Measurements from ENCODE around the gene FCN2.

FCN2 gene

GRCh38 chr9:134919303-134919702 lies 38.7 kb downstream of the FCN2 start:
- TF ChIP-seq ZNF311 (tag by site-specific recombination; IDR thresholded peaks at IDR 0.05; ENCODE audit: borderline replicate concordance) (no peak), ZNF555 (tag by site-specific recombination; conservative IDR thresholded peaks at IDR 0.05) (no peak)
- H3K4me1 ChIP-seq (ENCODE audit: control insufficient read depth, insufficient read depth, low read length) = no peaks in the 10 kb centered on the region
- no peaks in the 10 kb centered on the region for H3K36me3 ChIP-seq (ENCODE audit: control insufficient read depth in 2 of 2, insufficient read depth in 1 of 2, low read length in 2 of 2)
- H3K9me3 ChIP-seq (ENCODE audit: control insufficient read depth, insufficient read depth, low read depth, low read length) = no peaks in the 10 kb centered on the region; the same call in 1 of the 2 replicates
- no peak overlapping the region for H3K4me3 ChIP-seq (ENCODE audit: low read depth, low read length)
- ChIA-PET CTCF (no interaction called here), POLR2A (no interaction called here)
- no peak overlapping the region for H3K27ac ChIP-seq (ENCODE audit: extremely low read depth, low read depth, low read length)

GRCh38 chr9:134922066-134922931 lies 41.7 kb downstream of the FCN2 start:
- no peaks in the 10 kb centered on the region; the same call in 1 of the 2 replicates for H3K9me3 ChIP-seq (ENCODE audit: control insufficient read depth, insufficient read depth, low read depth, low read length)
- no peak overlapping the region for H3K27ac ChIP-seq (ENCODE audit: extremely low read depth, low read depth, low read length)
- no peak overlapping the region for H3K4me3 ChIP-seq (ENCODE audit: low read depth, low read length)
- TF ChIP-seq ZNF596 (tag by site-specific recombination; IDR thresholded peaks at IDR 0.05) (no peak), SCRT2 (tag by site-specific recombination; IDR thresholded peaks at IDR 0.05) (0 out of 2 replicates have a peak, but pooled peaks have one; percentile 19)
- ChIA-PET POLR2A (no interaction called here), CTCF (interaction anchor here (0.6 kb wide), 2 partner anchors 134 to 754 kb away, joined by 3 to 4 read pairs; no protein-coding TSS in a partner anchor)
- H3K36me3 ChIP-seq (ENCODE audit: control insufficient read depth in 2 of 2, insufficient read depth in 1 of 2, low read length in 2 of 2) = no peaks in the 10 kb centered on the region
- no peaks in the 10 kb centered on the region for H3K4me1 ChIP-seq (ENCODE audit: control insufficient read depth, insufficient read depth, low read length)

DNA sequence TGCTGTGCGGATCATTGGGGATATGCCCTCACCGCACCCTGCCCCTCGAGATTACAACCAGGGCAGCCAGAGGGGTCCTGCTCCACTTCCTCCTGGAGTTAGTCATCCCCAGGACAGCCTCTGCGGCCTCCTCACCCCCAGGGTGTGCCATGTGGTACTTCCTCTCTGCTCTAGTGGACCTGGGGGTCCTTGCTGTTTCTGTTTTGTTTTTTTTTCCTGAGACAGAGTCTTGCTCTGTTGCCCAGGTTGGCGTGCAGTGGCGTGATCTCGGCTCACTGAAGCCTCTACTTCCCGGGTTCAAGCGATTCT lies 42.3 kb downstream of the FCN2 start:
- CTCF ChIA-PET = no interaction called here
- Histone ChIP-seq H3K27ac (ENCODE audit: extremely low read depth, low read depth, low read length) (no peak overlapping the region), H3K4me3 (ENCODE audit: low read depth, low read length) (no peak overlapping the region), H3K36me3 (ENCODE audit: control insufficient read depth in 2 of 2, insufficient read depth in 1 of 2, low read length in 2 of 2) (no peaks in the 10 kb centered on the region), H3K9me3 (ENCODE audit: control insufficient read depth, insufficient read depth, low read depth, low read length) (no peaks in the 10 kb centered on the region; the same call in 1 of the 2 replicates), H3K4me1 (ENCODE audit: control insufficient read depth, insufficient read depth, low read length) (no peaks in the 10 kb centered on the region)
- TF ChIP-seq ZNF202 (tag by site-specific recombination; IDR thresholded peaks at IDR 0.05; ENCODE audit: borderline replicate concordance) = no peak
- no peak for TF ChIP-seq ZNF2 (tag by site-specific recombination; IDR thresholded peaks at IDR 0.05)
- TF ChIP-seq KLF7 (tag by site-specific recombination; IDR thresholded peaks at IDR 0.05; ENCODE audit: borderline replicate concordance) = no peak
- TF ChIP-seq KLF8 (tag by site-specific recombination; IDR thresholded peaks at IDR 0.05) = no peak
- TF ChIP-seq ZNF510 (tag by site-specific recombination; IDR thresholded peaks at IDR 0.05; ENCODE audit: insufficient replicate concordance) = no peak
- POLR2A ChIA-PET = no interaction called here

DNA sequence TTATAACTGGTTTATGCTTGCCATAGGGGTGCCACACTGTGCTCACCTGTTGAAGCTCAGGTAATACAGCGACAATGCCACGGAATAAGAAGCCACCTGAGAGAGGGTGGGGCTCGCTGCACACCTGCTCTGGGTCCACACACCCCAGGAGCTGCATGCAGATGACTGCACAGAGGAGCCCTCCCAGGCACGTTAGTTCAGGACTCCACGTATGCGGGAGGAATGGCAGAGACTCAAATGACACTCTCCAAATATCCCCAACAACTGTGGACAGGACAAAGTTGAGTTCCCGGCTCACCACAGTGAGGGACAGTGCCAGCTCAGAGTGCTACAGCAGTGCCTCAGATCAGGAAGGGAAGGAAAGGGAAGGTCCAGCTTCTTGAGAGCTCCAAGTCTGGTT lies 42.9 kb downstream of the FCN2 start:
- Histone ChIP-seq H3K4me3 (ENCODE audit: low read depth, low read length) (no peak overlapping the region), H3K9me3 (ENCODE audit: control insufficient read depth, insufficient read depth, low read depth, low read length) (no peaks in the 10 kb centered on the region; the same call in 1 of the 2 replicates), H3K4me1 (ENCODE audit: control insufficient read depth, insufficient read depth, low read length) (no peaks in the 10 kb centered on the region), H3K36me3 (ENCODE audit: control insufficient read depth in 2 of 2, insufficient read depth in 1 of 2, low read length in 2 of 2) (no peaks in the 10 kb centered on the region), H3K27ac (ENCODE audit: extremely low read depth, low read depth, low read length) (no peak overlapping the region)
- CTCF ChIA-PET = no interaction called here
- POLR2A ChIA-PET = no interaction called here
- no peak for TF ChIP-seq ZNF629 (tag by site-specific recombination; IDR thresholded peaks at IDR 0.05)
- no peak for TF ChIP-seq ZNF10 (tag by site-specific recombination; IDR thresholded peaks at IDR 0.05)
- TF ChIP-seq PRDM4 (tag by site-specific recombination; IDR thresholded peaks at IDR 0.05) = no peak
- TF ChIP-seq KLF1 (tag by site-specific recombination; IDR thresholded peaks at IDR 0.05) = no peak
- TF ChIP-seq INSM2 (tag by site-specific recombination; IDR thresholded peaks at IDR 0.05) = no peak
- no peak for TF ChIP-seq ZNF548 (tag by site-specific recombination; IDR thresholded peaks at IDR 0.05)
- TF ChIP-seq, protein P1, sequence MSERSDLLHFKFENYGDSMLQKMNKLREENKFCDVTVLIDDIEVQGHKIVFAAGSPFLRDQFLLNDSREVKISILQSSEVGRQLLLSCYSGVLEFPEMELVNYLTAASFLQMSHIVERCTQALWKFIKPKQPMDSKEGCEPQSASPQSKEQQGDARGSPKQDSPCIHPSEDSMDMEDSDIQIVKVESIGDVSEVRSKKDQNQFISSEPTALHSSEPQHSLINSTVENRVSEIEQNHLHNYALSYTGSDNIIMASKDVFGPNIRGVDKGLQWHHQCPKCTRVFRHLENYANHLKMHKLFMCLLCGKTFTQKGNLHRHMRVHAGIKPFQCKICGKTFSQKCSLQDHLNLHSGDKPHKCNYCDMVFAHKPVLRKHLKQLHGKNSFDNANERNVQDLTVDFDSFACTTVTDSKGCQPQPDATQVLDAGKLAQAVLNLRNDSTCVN (tag by site-specific recombination; optimal IDR thresholded peaks at IDR 0.05) = no peak
- TF ChIP-seq, protein P2, sequence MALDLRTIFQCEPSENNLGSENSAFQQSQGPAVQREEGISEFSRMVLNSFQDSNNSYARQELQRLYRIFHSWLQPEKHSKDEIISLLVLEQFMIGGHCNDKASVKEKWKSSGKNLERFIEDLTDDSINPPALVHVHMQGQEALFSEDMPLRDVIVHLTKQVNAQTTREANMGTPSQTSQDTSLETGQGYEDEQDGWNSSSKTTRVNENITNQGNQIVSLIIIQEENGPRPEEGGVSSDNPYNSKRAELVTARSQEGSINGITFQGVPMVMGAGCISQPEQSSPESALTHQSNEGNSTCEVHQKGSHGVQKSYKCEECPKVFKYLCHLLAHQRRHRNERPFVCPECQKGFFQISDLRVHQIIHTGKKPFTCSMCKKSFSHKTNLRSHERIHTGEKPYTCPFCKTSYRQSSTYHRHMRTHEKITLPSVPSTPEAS (tag by site-specific recombination; IDR thresholded peaks at IDR 0.05) = no peak
- no peak for TF ChIP-seq HOXA7 (CRISPR knock-in tag; IDR thresholded peaks at IDR 0.05; ENCODE audit: borderline replicate concordance)
- no peak for TF ChIP-seq MEIS1 (CRISPR knock-in tag; IDR thresholded peaks at IDR 0.05; ENCODE audit: borderline replicate concordance)
- TF ChIP-seq ZNF16 (tag by site-specific recombination; IDR thresholded peaks at IDR 0.05; ENCODE audit: low read depth) = no peak
- TF ChIP-seq ZNF335 (tag by site-specific recombination; conservative IDR thresholded peaks at IDR 0.05) = no peak

Measured in HEK293 (cell line).